HepG2 (cell line): ENCODE data around the gene SLC25A45. TPM values are rescaled to one million over a fixed set of nuclear protein-coding genes. Genes with fewer than 3 reads are reported as not detected.

Experiments
- ATAC-seq: fragments of 200-7000 bp; cut with Tn5 transposase; 3 replicates; pipeline ENCODE4 v1.9.1; 2020; ENCODE audit warnings: mild to moderate bottlenecking, moderate library complexity
- BruUV-seq: library from RNA; stranded (reverse); fragments of 400-500 nt; replicated peaks from 2 replicates; lab custom pipeline; 2021; lab: Mats Ljungman, UMichigan
- CTCF ChIA-PET: fragments of 300-600 bp; formaldehyde crosslinking; extraction: SDS; loops from one replicate; lab custom pipeline; 2021; ENCODE audit warnings: low total read pairs, inconsistent platforms, low intra/inter-chr PET ratio; lab: Yijun Ruan, JAX
- POLR2A ChIA-PET: fragments of 350-600 bp; sonication (Branson Sonifier 250); formaldehyde crosslinking; loops from one replicate; lab custom pipeline; 2020; ENCODE audit warnings: antibody characterized with exemption, inconsistent platforms; lab: Yijun Ruan, JAX
- DNase-seq: peaks from one replicate; pipeline ENCODE4 v3.0.0-alpha.2; 2015; ENCODE audit warnings: low spot score
- FAIRE-seq: peaks from 3 replicates; lab custom pipeline; 2011; peaks lifted over from hg19 to GRCh38; lab: Jason Lieb, UNC
- H2AFZ ChIP-seq: one replicate; pipeline ENCODE4 v1.6.1; 2011; ENCODE audit warnings: low read length, inconsistent platforms
- H3K27ac ChIP-seq: fragments of 300-600 bp; 3 replicates; pipeline ENCODE4 v1.8.0; 2011; ENCODE audit warnings: mixed run types, mild to moderate bottlenecking, mixed read lengths, low read length, inconsistent platforms; ENCODE audit not compliant: insufficient read depth; ENCODE audit errors: extremely low read length
- H3K27me3 ChIP-seq, 2 experiments: fragments of 200-600 bp in 1 of 2; 2 replicates in 1 of 2; 3 replicates in 1 of 2; pipeline versions ENCODE4 v1.6.0 to v1.8.0; 2011; ENCODE audit warnings: low read length in 2 of 2, mild to moderate bottlenecking in 2 of 2, moderate library complexity in 2 of 2, inconsistent platforms in 1 of 2; ENCODE audit not compliant: insufficient read depth in 2 of 2, control insufficient read depth in 1 of 2
- H3K36me3 ChIP-seq, 2 experiments: fragments of 200-600 bp in 1 of 2; replicated peaks in 1 of 2; 2 replicates in 1 of 2; 3 replicates in 1 of 2; pipeline versions ENCODE4 v1.5.1 to v1.8.0; 2011; ENCODE audit warnings: low read length in 2 of 2, inconsistent platforms in 1 of 2; ENCODE audit not compliant: insufficient read depth in 2 of 2, control insufficient read depth in 1 of 2
- H3K4me1 ChIP-seq: 2 replicates; pipeline ENCODE4 v1.5.1; 2012; ENCODE audit warnings: low read length, inconsistent platforms; ENCODE audit not compliant: insufficient read depth
- H3K4me2 ChIP-seq: 2 replicates; pipeline ENCODE4 v1.6.0; 2011; ENCODE audit warnings: low read depth, low read length, inconsistent platforms
- H3K4me3 ChIP-seq, 3 experiments: fragments of 200-600 bp in 1 of 3; sonication (generic), shearing (Covaris generic) in 1 of 3; replicated peaks in 1 of 3; 2 replicates each; pipeline ENCODE4 v1.5.1; 2011 to 2016; ENCODE audit warnings: low read length in 3 of 3, inconsistent platforms in 2 of 3, low read depth in 2 of 3, mild to moderate bottlenecking in 2 of 3, control low read depth in 1 of 3, mixed read lengths in 1 of 3; ENCODE audit not compliant: insufficient read depth in 1 of 3
- H3K79me2 ChIP-seq: one replicate; pipeline ENCODE4 v1.6.1; 2011; ENCODE audit warnings: low read length, inconsistent platforms; ENCODE audit not compliant: insufficient read depth
- H3K9ac ChIP-seq: 2 replicates; pipeline ENCODE4 v1.6.0; 2011; ENCODE audit warnings: mild to moderate bottlenecking, low read depth, low read length, inconsistent platforms; ENCODE audit not compliant: insufficient read depth
- H3K9me3 ChIP-seq: 2 replicates; pipeline ENCODE4 v1.5.1; 2012; ENCODE audit warnings: mild to moderate bottlenecking, low read length
- H4K20me1 ChIP-seq: 2 replicates; pipeline ENCODE4 v1.6.0; 2011; ENCODE audit warnings: inconsistent platforms, mild to moderate bottlenecking, low read length, moderate library complexity; ENCODE audit not compliant: insufficient read depth
- ATF4 ChIP-seq, 2 experiments: fragments of 450-650 bp in 1 of 2; sonication (generic) in 1 of 2; formaldehyde crosslinking; IDR thresholded peaks; 2 replicates each; pipeline versions ENCODE4 v1.5.0 to v1.8.0; 2020 to 2022; ENCODE audit warnings: mild to moderate bottlenecking in 1 of 2, missing genetic modification reagents in 1 of 2
- CEBPB ChIP-seq: IDR thresholded peaks from 2 replicates; pipeline ENCODE4 v1.6.1; 2011; ENCODE audit warnings: low read depth, low read length, improper control_type of control experiment, borderline replicate concordance
- CEBPG ChIP-seq: IDR thresholded peaks from 2 replicates; pipeline ENCODE4 v1.6.1; 2016
- JUNB ChIP-seq: sonication (generic); formaldehyde crosslinking; IDR thresholded peaks from 2 replicates; pipeline ENCODE4 v1.8.0; 2022; ENCODE audit warnings: missing genetic modification reagents, mild to moderate bottlenecking, borderline replicate concordance
- KLF6 ChIP-seq: IDR thresholded peaks from 2 replicates; pipeline ENCODE4 v1.8.0; 2016; ENCODE audit warnings: missing biosample characterization, missing genetic modification reagents
- MNT ChIP-seq: fragments of 450-650 bp; IDR thresholded peaks from 2 replicates; pipeline ENCODE4 v1.6.1; 2016
- MXD4 ChIP-seq: IDR thresholded peaks from 2 replicates; pipeline ENCODE4 v1.6.1; 2016; ENCODE audit warnings: mild to moderate bottlenecking, missing biosample characterization, missing genetic modification reagents
- RORA ChIP-seq: sonication (generic); formaldehyde crosslinking; IDR thresholded peaks from 2 replicates; pipeline ENCODE4 v1.5.0; 2020; ENCODE audit warnings: mild to moderate bottlenecking, missing genetic modification reagents, moderate library complexity
- ZFP37 ChIP-seq: sonication (generic); formaldehyde crosslinking; IDR thresholded peaks from 2 replicates; pipeline ENCODE4 v1.4.0; 2020; ENCODE audit warnings: missing genetic modification reagents, borderline replicate concordance
- ZNF605 ChIP-seq: sonication (generic); formaldehyde crosslinking; IDR thresholded peaks from 2 replicates; pipeline ENCODE4 v1.8.0; 2022; ENCODE audit warnings: mild to moderate bottlenecking, missing genetic modification reagents
- ZNF768 ChIP-seq: sonication (generic); formaldehyde crosslinking; IDR thresholded peaks from 2 replicates; pipeline ENCODE4 v1.4.0; 2020; ENCODE audit warnings: missing genetic modification reagents
- ZNF782 ChIP-seq: sonication (generic); formaldehyde crosslinking; IDR thresholded peaks from 2 replicates; pipeline ENCODE4 v1.4.0; 2020; ENCODE audit warnings: missing genetic modification reagents, mild to moderate bottlenecking, borderline replicate concordance
- WGBS: methylation state at CpG from one replicate; pipeline ENCODE4 v1.1.6; 2017; ENCODE audit warnings: low lambda C conversion rate; 5-methylcytosine and 5-hydroxymethylcytosine counted together
- in situ Hi-C: cut with HindIII; loops from 2 replicates; pipeline ENCODE4 v1.10.0; 2017; ENCODE audit warnings: low pct_unique_long_range_greater_than_20kb; ENCODE audit not compliant: extremely low pct_ligation_motif_present
- intact Hi-C: fragments of 100-400 bp; cut with micrococcal nuclease; formaldehyde crosslinking; loops from one replicate; pipeline ENCODE4 v1.10.0; 2022; ENCODE audit not compliant: unreplicated experiment
- polyA plus RNA-seq, 8 experiments: library from polyadenylated mRNA; depleted of rRNA in 3 of 8; stranded (reverse) in 7 of 8; unstranded in 1 of 8; fragments of >200 nt; fragmentation: Illumina TruSeq in 4 of 8; extraction: Trizol in 4 of 8; gene quantifications; 2 replicates each; pipeline versions ENCODE4 v1.2.1 to v1.2.3, GENCODE V29; 2011 to 2016; ENCODE audit warnings: low read depth in 4 of 8, missing spikeins in 1 of 8, mixed read lengths in 1 of 8; ENCODE audit not compliant: insufficient read depth in 1 of 8
- total RNA-seq, 5 experiments: library from RNA; depleted of rRNA; stranded (reverse); fragments of >200 nt; fragmentation: Illumina TruSeq; extraction: Trizol; gene quantifications; 2 replicates each; pipeline ENCODE4 v1.2.3, GENCODE V29; 2016; ENCODE audit warnings: low read depth in 1 of 5
- TF ChIP-seq, protein P1 (sequence below): sonication (generic); formaldehyde crosslinking; IDR thresholded peaks from 2 replicates; pipeline ENCODE4 v1.8.1; 2023; ENCODE audit warnings: mild to moderate bottlenecking, missing genetic modification reagents
- TF ChIP-seq, protein P2 (sequence below): sonication (generic); formaldehyde crosslinking; IDR thresholded peaks from 2 replicates; pipeline ENCODE4 v1.4.0; 2020; ENCODE audit warnings: missing genetic modification reagents, borderline replicate concordance

SLC25A45 gene
- total and polyA plus RNA-seq, 2 of the 13 experiments (the other 11 are each of a cell fraction or from before 2014, with no cell fraction given), result 1.2 to 3.4 TPM

DNA sequence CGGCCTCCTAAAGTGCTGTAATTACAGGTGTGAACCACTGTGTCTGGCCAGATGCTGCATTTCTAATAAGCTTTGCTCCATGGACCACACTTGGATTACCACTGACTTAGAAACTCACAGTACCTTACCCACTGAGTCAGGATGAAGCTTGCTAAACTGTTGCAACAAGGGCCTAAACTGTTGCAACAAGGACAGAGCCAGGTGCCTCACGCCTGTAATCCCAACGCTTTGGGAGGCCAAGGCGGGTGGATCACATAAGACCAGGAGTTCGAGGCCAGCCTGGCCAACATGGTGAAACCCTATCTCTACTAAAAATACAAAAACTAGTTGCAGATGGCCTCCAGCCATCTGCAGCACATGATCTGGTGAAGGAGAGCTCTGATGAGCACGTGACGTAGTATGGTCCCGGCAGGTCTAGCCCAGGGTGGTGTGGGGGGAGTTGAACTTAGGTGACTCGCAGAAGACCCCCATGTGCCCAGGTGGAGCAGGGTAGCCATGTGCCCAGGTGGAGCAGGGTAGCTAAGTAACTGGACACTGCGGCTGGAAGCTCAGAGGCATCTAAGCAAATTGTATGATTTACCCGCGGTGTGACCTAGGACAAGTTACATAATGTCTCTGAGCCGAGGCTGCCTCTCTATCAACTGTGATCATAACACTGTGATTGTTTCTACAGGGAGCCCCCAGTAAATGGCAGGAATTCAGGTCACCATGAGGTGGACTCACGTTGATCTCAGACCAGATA, 8.4 kb downstream of the SLC25A45 start:
- Histone ChIP-seq H4K20me1 (no peaks in the 10 kb centered on the region), H3K27me3 (peaks cover 0 to 2% of the 10 kb centered on the region in 2 experiments; a peak in 2 of 5 replicates), H3K36me3 (no peaks in the 10 kb centered on the region), H3K9ac (no peak overlapping the region), H3K4me3 (no peak overlapping the region), H3K79me2 (no peaks in the 10 kb centered on the region), H3K4me2 (no peak overlapping the region), H3K27ac (no peak overlapping the region), H3K4me1 (peaks cover 75% of the 10 kb centered on the region), H2AFZ (no peak overlapping the region), H3K9me3 (no peaks in the 10 kb centered on the region)
- CTCF ChIA-PET, result no interaction called here
- 39% methylated on average over 14 of the region's 14 CpGs for WGBS
- no TSS peak for BruUV-seq
- DNase-seq (no peak), FAIRE-seq (no peak), ATAC-seq (no peak)
- POLR2A ChIA-PET, result interaction anchor here (1.0 to 3.1 kb wide), 9 partner anchors 12 to 135 kb away, joined by 3 to 20 read pairs (median 5); partner anchors contain the start of genes FRMD8, MALAT1 and NEAT1
- TF ChIP-seq MXD4 (CRISPR knock-in tag) (no peak), RORA (CRISPR knock-in tag) (no peak), KLF6 (CRISPR knock-in tag) (no peak), ZFP37 (CRISPR knock-in tag) (no peak), ZNF782 (no peak), ZNF605 (no peak), CEBPG (CRISPR knock-in tag) (peak; percentile 43), JUNB (CRISPR knock-in tag) (no peak), ATF4 (CRISPR knock-in tag; IDR thresholded peaks at IDR 0.05) (peak in 1 of 2 experiments; percentile 50; a peak in 2 of 4 replicates), MNT (peak; percentile 62; the same call in 1 of the 2 replicates), ZNF768 (CRISPR knock-in tag) (peak; percentile 83), CEBPB (peak; percentile 47; the same call in 1 of the 2 replicates)
- TF ChIP-seq, protein P1, sequence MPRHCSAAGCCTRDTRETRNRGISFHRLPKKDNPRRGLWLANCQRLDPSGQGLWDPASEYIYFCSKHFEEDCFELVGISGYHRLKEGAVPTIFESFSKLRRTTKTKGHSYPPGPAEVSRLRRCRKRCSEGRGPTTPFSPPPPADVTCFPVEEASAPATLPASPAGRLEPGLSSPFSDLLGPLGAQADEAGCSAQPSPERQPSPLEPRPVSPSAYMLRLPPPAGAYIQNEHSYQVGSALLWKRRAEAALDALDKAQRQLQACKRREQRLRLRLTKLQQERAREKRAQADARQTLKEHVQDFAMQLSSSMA, result no peak
- TF ChIP-seq, protein P2, sequence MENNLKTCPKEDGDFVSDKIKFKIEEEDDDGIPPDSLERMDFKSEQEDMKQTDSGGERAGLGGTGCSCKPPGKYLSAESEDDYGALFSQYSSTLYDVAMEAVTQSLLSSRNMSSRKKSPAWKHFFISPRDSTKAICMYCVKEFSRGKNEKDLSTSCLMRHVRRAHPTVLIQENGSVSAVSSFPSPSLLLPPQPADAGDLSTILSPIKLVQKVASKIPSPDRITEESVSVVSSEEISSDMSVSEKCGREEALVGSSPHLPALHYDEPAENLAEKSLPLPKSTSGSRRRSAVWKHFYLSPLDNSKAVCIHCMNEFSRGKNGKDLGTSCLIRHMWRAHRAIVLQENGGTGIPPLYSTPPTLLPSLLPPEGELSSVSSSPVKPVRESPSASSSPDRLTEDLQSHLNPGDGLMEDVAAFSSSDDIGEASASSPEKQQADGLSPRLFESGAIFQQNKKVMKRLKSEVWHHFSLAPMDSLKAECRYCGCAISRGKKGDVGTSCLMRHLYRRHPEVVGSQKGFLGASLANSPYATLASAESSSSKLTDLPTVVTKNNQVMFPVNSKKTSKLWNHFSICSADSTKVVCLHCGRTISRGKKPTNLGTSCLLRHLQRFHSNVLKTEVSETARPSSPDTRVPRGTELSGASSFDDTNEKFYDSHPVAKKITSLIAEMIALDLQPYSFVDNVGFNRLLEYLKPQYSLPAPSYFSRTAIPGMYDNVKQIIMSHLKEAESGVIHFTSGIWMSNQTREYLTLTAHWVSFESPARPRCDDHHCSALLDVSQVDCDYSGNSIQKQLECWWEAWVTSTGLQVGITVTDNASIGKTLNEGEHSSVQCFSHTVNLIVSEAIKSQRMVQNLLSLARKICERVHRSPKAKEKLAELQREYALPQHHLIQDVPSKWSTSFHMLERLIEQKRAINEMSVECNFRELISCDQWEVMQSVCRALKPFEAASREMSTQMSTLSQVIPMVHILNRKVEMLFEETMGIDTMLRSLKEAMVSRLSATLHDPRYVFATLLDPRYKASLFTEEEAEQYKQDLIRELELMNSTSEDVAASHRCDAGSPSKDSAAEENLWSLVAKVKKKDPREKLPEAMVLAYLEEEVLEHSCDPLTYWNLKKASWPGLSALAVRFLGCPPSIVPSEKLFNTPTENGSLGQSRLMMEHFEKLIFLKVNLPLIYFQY (CRISPR knock-in tag), result no peak
- in situ Hi-C loops (no loop called here), intact Hi-C loops (no loop called here)
